KG1 (cell line): ENCODE results near the gene CACNA2D3.
"Not testable (repeated sequence)": the region's sequence is repeated elsewhere in the genome, so short reads cannot be mapped to it uniquely, and the experiment has no call there.

Source experiments
- DNase-seq: peaks from one replicate; lab custom pipeline; 2025; lab: John Stamatoyannopoulos, UW

Gene CACNA2D3

GRCh38 chr3:54631516-54632325 is 509.4 kb downstream of the CACNA2D3 start:
- DNase-seq: no peak

DNA sequence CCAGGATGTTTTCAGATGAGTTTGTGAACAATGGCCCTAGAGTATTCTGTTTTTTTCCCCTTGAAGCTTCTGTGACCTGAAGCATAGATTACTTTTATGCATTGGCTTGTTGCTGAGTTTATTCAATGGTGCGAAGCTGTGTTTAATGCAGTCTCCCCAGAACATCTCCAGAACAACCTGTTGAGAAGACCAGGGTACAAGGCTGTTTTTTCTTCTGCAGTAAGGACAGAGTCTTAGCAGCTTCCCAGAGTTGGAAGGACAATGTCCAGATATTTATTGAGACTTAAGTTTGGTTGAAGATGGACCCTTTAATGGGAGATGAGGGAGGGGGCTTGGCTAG is 509.9 kb downstream of the CACNA2D3 start:
- no peak for DNase-seq

- no peak for DNase-seq
Observed at GRCh38 chr3:54632834-54633233, 510.5 kb downstream of the CACNA2D3 start.

- no peak for DNase-seq
Observed at GRCh38 chr3:54633444-54634121, 511.2 kb downstream of the CACNA2D3 start.

- no peak for DNase-seq
Observed at GRCh38 chr3:54634122-54634469, 511.7 kb downstream of the CACNA2D3 start.

DNA sequence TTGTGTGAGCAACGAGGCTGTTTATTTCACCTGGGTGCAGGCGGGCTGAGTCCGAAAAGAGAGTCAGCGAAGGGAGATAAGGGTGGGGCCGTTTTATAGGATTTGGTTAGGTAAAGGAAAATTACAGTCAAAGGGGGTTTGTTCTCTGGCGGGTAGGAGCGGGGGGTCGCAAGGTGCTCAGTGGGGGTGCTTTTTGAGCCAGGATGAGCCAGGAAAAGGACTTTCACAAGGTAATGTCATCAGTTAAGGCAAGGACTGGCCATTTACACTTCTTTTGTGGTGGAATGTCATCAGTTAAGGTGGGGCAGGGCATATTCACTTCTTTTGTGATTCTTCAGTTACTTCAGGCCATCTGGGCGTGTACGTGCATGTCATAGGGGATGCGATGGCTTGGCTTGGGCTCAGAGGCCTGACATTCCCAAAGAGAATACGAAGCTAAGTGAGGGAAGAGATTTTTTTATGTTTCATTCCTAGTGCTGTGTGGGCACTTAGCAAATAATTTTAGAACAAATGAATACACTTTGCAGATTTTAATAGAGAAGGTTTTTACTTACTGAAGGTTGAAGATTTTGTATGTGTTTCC is 517.5 kb downstream of the CACNA2D3 start:
- not testable (repeated sequence) for DNase-seq

DNA sequence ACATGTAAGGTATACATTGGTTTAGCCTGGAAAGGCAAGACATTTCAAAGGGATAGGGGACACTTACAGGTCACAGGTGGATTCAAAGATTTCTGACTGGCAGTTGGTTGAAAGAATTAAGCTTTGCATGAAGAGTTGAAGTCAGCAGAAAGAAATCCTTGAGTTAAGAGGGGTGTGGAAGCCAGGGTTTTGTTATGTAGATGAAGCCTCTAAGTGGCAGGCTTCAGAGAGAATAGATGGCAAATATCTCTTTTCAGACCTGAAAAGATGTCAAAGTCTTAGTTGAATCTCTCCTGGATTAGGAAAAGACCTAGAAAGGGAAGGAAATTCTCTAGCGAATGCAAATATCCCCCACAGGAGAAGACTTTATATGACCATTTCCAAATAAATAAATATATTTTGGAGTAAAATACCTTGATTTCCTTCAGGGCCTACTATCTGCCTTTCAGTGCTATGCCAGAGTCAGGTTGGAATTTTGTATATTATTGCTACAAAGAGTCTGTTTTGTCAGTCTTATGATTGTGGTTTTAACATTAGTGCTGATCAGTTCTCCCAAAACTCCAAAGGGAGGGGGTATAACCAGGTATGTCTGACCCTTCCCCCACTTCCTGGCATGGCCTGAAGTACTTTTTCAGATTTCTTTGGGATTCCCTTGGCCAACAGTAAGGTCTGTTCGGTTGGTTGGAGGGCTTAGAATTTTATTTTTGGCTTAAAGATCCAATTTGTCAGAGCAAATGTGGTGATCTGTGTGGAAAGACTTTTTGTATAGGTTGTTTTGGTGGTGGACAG is 519.1 kb downstream of the CACNA2D3 start:
- DNase-seq: no peak

- DNase-seq: no peak
Observed at GRCh38 chr3:54642147-54642546, 519.8 kb downstream of the CACNA2D3 start.

- no peak for DNase-seq
Observed at GRCh38 chr3:54647721-54648120, 525.4 kb downstream of the CACNA2D3 start.

GRCh38 chr3:54649551-54649950 is 527.2 kb downstream of the CACNA2D3 start:
- no peak for DNase-seq

GRCh38 chr3:54653456-54654195 is 531.3 kb downstream of the CACNA2D3 start:
- no peak for DNase-seq

DNA sequence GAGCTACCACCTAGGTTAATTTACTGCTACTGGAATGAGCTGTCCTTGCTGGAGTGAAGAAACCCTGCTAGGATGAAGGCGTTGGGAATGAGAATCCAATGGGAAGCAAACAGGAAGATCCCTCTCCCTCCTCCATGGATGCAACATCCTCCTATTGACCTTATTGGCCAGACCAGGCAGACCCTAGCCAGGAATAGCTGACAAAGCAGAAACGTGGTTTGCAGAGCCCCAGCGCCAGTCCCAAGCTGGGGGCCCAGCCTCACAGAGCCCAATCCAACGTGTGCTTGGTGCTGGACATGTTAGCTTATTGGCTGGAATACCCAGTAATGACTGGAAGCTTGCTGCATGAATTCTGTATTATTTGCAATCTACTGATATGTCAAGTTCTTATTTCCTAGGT is 532.4 kb downstream of the CACNA2D3 start:
- DNase-seq: no peak

DNA sequence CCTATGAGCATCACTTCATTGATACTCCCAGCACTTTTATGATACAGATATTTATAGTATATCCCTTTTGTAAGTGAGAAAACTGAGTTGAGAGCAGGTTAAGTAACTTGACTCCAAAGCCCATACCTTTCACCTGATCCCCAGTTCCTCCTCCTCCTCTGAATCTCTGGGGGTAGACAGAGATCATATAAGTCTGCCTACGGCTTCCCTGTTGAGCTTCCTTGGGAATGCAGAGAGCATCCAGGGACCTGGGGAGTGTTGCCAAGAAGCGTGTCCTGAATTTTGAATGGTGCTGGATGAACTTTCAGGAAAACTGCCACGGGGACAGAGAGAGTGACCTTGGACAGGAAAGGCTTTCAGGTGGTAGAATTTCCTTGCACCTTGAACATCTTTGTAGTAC is 537.0 kb downstream of the CACNA2D3 start:
- DNase-seq: no peak

DNA sequence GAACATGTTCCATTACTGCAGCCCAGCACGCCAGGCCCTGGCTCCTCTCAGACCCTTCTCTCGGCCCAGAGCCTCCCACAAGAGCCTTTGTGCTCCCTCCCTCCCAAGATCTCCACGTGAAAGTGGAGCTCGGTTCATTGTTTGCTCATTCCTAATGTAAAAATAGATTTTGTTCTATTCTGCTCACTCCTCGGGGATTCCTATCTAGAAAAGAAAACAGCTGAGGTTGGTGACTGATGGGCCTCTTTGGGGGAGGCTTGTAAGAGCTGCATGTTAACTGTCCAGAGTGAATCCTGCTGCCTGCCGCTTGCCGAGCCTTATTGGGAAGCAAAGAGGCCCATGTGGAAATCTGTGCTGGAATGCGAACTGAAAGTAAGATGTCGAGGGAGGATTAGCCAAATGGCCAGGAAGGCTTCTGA is 538.4 kb downstream of the CACNA2D3 start:
- no peak for DNase-seq

DNA sequence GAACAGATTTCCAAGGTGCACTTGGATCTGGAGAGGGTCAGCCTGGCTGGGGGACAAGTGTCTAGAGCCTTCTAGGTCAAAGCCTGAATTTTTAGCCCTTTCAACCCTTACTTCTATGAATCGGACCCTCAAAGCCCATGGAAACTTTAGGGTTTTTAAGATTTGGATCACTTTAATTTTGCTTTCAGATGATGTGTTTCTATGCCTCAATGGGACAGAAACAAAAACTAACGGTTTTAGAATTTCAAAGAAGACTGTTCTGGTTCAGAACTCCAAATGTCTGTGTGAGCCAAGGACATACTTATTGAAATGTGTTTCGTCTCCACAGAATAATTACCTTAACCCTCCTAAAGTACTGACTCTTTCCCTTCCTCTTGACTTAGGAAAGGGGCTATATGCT is 538.8 kb downstream of the CACNA2D3 start:
- DNase-seq: no peak

- no peak for DNase-seq
Observed at GRCh38 chr3:54663501-54664011, 541.2 kb downstream of the CACNA2D3 start.

DNA sequence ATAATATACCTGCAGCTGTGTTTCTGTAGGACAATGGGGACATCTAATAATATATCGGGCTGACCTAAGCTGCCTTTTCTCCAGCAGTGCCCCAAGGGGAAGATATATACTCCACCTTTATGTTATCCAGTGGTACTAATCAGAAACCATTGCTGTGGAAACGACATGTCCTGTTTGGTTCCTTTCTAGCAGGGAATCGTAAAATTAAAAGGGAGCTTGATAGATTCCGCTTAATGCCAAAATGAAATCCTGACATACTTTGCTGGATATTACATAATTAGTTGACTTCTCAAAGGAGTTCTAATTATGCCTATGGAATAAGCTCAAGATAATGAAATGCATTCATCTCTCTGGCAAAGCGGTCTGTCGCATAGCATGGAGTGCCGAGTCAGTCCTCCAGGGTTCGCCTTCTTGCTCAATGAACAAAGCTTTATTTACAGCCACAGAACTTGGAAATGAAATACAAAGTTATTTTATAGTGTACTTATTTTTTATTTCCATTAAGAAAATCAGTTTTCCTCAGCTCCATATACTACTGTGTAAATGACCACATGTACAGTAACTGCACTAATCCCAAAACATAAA is 542.8 kb downstream of the CACNA2D3 start:
- no peak for DNase-seq

DNA sequence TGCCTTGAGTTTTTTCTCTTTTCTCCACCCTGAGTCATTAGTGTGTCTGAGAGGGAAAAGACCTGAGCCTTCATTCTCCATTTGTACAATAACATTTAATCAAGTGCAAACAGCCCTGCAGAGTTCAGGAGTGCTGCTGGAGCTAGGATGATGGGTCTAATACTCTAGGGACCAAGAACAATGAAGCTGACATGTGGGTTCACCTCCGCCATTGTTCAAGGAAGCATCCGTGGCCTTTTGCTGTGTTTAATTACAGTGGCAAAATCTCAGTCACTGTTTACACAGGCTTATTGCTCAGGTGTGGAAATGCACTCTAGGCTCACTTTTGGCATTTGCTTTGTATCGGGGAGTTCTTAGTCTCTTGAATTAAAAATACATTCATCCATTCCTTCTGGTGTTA is 545.9 kb downstream of the CACNA2D3 start:
- no peak for DNase-seq

- DNase-seq: no peak
Observed at GRCh38 chr3:54670201-54671000, 548.0 kb downstream of the CACNA2D3 start.

GRCh38 chr3:54671511-54671910 is 549.2 kb downstream of the CACNA2D3 start:
- no peak for DNase-seq
